Globus pallidus (tissue), 1 donor: ENCODE data around the gene HTR1D.

ENCODE experiments used
- DNase-seq: peaks from one replicate; pipeline ENCODE4 v3.0.0-alpha.2; 2015; ENCODE audit warnings: low spot score

The HTR1D gene

GRCh38 chr1:23184212-23184934, 32.9 kb downstream of the HTR1D start:
- DNase-seq: no peak

DNA sequence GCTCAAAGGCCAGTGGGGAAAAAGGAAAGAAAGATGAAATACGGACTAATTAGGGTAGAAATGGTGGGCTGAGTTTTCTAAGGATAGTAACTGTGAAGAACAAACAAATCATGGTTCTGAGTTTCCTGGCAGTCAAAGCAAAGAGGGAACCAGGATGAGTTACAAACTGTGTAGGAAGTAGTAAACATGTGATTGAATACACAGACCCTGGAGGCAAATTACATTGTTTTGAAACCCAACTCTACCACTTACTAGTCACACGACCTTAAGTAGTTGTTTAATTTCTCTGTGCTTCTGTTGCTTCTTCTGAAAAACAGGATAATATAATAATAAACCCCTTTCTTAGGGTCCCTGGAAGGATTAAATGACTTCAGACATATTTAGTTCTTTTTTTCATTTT, 37.4 kb downstream of the HTR1D start:
- no peak for DNase-seq

DNA sequence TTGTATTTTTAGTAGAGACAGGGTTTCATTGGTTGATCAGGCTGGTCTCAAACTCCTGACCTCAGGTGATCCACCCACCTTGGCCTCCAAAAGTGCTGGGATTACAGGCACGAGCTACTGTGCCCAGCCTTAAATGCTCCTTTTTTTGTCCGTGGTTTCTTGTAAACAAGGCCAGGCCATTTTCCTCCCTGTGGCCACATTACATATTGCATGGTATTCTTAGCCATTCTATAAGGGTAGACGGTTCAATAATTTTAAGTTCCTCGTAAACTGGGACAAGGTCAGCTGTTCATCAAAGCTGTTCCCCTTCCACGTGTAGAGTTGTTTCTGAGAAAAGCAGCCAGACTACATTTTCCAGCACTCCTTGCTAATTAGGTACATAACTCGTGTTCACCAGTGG, 38.4 kb downstream of the HTR1D start:
- DNase-seq: no peak

GRCh38 chr1:23178414-23178813, 38.9 kb downstream of the HTR1D start:
- no peak for DNase-seq

- DNase-seq: no peak
These were observed 39.6 kb downstream of the HTR1D start for GRCh38 chr1:23177438-23178380.

DNA sequence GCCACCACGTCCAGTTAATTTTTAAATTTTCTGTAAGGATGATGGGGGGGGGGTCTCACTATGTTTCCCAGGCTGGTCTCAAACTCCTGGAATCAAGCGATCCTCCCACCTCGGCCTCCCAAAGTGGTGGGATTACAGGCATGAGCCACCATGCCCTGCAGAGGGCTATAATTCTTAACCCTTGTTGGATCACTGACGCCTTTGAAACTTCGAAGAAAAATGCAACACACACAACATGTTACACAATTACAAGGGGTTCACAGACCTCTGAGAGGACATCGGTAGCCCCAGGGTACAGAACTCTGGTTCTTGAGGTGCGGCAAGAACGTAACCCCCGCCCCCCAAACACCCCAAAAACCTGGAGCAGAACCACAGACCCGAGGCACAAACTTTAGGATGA, 40.3 kb downstream of the HTR1D start:
- DNase-seq: no peak

DNA sequence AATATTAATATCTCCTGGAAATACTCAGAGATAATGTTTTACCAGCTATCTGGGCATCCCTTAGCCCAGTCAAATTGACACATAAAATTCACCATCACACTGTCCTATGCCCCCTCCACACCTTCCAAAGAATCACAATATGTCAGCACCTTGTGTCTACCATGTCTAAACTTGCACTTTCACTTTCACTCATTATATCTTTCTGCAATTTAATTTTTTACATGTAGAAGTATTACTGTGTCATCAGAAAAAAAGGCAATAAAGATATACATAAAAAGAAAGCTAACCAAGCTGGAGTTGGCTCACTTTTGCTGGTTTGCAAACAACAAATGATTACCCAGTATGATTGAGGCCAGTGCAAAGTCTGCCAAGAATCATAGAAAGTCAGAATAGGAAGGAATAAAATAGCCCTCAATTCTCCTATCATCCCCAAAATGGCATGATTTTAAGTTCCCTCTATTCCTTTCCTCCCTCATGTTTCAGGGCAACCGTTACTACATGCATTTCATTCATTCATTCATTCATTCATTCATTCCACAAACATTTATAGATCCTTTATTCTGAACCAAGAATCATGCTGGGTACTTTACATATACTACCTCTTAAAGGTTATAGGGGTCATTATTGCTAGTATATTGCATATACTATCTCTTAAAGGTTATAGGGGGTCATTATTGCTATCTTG, 42.7 kb downstream of the HTR1D start:
- no peak for DNase-seq

- no peak for DNase-seq
These were observed 46.0 kb downstream of the HTR1D start for GRCh38 chr1:23171181-23171755.

DNA sequence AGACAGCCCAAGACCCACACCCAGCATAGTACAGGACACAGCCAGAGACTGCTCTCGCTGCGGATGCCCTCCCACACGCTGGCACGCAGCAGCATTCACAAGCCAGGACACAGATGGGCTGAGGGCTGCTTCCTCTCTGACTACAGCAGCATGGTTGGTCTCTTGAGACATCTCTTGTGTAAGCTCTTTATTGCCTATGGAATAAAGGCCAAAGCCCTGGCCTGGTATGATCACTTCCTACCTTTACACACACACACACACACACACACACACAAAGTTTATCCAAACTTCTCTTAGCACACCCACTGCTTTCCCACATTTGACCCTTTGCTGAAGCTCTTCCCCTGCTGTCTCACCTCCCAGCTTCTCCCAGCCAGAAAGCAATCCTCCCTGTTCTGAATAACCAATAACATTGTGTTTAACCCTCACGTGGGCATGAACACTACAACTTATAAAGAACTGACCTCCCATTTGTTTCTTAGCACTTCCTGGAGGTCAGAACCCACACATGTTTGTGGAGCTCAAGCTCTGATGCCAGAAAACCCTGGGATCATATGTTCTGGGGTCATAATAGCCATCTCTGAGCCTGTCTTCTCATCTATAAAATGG, 47.5 kb downstream of the HTR1D start:
- DNase-seq: no peak

- no peak for DNase-seq
These were observed 48.1 kb downstream of the HTR1D start for GRCh38 chr1:23169195-23169575.

DNA sequence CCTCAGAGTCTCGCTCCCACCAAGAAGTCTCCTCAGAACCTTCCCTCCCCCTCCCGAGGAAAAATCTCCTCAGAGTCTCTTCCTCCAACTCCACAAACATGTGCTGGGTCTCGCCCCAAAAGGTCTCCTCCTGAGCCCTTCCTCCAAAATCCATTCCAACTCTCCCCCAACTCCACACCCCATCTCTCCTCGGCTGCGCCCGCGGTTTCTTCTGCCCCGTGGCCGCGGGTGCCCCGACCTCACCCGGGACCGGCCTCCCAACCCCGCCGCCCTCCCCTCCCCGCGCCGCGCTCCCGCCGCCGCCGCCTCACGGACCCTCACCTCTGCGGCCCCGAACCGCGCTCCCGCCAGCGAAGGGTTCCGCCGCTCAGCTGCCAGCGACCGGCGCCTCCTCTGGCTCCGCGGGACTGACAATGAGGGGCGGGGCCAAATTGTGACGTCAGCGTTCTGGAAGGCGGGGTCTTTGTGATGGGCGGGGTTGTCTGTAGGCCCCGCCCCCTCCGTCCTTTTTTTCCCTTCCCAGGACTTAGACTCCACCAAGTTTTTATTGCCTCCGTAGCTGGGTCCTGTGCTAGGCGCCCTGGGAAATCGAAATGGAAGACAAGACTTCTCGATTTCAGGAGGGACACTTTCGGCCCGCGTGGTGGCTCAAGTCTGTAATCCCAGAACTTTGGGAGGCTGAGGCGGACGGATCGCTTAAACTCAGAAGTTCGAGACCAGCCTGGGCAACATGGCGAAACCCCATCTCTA, 48.7 kb downstream of the HTR1D start, which contains the start of gene LUZP1:
TSS of gene LUZP1 (minus strand) at position 412 of the 750 bp plus-strand sequence.
- peak; percentile 85 for DNase-seq

GRCh38 chr1:23168079-23168444, 49.2 kb downstream of the HTR1D start:
- DNase-seq: no peak

- DNase-seq: no peak
These were observed 49.8 kb downstream of the HTR1D start for GRCh38 chr1:23167353-23168078.

- DNase-seq: no peak
These were observed 50.4 kb downstream of the HTR1D start for GRCh38 chr1:23166854-23167253.

DNA sequence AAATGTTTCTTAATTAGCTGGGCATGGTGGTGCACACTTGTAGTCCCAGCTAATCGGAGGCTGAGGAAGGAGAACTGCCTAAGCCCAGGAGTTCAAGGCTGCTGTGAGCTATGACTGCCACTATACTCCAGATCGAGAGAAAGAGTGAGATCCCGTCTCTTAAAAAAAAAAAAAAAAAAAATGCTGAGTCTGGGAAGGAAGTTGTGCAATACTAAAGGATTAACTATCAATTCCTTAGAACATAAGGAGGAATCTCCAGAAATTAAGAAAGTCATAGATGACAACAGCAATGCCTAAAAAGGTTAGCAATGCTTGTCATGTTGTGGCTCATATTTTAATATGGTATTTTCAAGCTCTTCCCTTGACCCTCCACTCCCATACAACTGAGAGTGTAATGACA, 53.9 kb downstream of the HTR1D start:
- no peak for DNase-seq

DNA sequence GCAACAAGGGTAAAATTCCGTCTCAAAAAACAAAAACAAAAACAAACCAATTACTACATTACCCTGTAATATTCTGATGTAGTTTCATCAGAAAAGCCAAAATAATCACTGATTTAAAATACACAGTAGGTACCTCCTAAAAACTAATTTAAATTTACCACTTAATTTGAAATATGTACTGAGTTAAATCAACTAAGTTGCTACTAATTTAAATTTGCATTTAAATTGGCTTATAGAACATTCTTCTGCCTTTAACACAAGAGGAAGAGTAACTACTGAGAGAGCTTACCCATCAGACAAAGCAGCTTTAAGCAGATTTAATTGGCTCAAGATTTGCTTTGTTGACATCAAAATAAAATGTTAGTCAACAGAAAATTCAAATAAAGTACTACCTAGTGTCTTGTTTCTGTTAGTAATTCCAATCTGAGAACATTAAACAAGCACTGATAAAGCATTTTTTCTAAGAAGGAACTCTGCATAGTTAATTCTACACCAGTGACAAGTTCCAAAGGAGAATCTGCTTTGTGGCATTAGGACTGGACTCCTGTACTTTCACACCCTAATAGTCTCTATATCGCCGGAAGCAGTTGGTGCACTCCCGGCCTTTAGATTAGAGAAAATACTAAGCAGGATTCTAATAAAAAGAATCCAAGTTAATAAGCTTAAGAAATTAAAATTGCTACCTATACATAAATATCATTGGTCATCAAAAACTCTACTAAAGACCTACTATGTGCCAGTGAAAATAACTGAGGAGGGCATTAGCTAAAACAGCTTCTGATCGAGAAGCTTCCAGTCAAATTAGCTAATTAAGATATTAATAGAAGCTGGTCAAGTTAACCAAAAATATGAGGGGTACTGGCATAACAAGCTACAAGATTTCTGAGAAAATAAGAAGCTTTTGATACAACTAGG, 57.1 kb downstream of the HTR1D start:
- DNase-seq: no peak

- DNase-seq: no peak
These were observed 60.4 kb downstream of the HTR1D start for GRCh38 chr1:23156940-23157339.

- no peak for DNase-seq
These were observed 64.2 kb downstream of the HTR1D start for GRCh38 chr1:23152966-23153684.

- DNase-seq: no peak
These were observed 66.6 kb downstream of the HTR1D start for GRCh38 chr1:23150742-23151141.
